ENCODE measurements around the gene FAM219B. TPM values are rescaled to one million over a fixed set of nuclear protein-coding genes. Genes with fewer than 3 reads are reported as not detected.
"Not testable (repeated sequence)": the region's sequence is repeated elsewhere in the genome, so short reads cannot be mapped to it uniquely, and the experiment has no call there.

The FAM219B gene
- 10 to 100 TPM; 63.0 to 70.1 TPM for total RNA-seq

- Mint-ChIP-seq H3K4me3 (peak within 1 kb of the TSS; percentile 99), H3K36me3 (peaks cover 22% of the 10 kb centered on the region), H3K27ac (peak within 1 kb of the TSS; percentile 97), H3K9me3 (no peaks in the 10 kb centered on the region), H3K27me3 (no peaks in the 10 kb centered on the region), H3K4me1 (ENCODE audit: low read depth) (peaks cover 32% of the 10 kb centered on the region)
- ChIA-PET CTCF (interaction anchor here (0.7 to 9.1 kb wide), 22 partner anchors 10 to 309 kb away, joined by 3 to 103 read pairs (median 4); partner anchors contain the start of genes COX5A, MPI, RPP25 and ULK3), POLR2A (interaction anchor here (0.6 to 2.2 kb wide), 13 partner anchors 9 to 461 kb away, joined by 3 to 10 read pairs (median 4); partner anchors contain the start of genes COX5A, CSK and ULK3)
- peak; percentile 89 for DNase-seq
- intact Hi-C loops (cut with micrococcal nuclease): loop anchor here (1.0 to 5.0 kb wide), 3 partner anchors 34 to 61 kb away; partner anchors contain the start of gene SCAMP2
These were observed at the start of gene FAM219B for GRCh38 chr15:74906450-74907162. Gene FAM219B (minus strand): TSS chr15:74906851. CDS start chr15:74906800, 51 bp downstream.

GRCh38 chr15:74955796-74956647 lies 49.4 kb upstream of the FAM219B start:
- intact Hi-C loops (cut with micrococcal nuclease): loop anchor here (2.0 to 5.0 kb wide), 4 partner anchors 17 to 496 kb away; partner anchors contain the start of genes COX5A and SIN3A
- CTCF ChIA-PET: interaction anchor here (0.6 to 2.5 kb wide), 11 partner anchors 20 to 322 kb away, joined by 3 to 16 read pairs (median 5); partner anchors contain the start of genes C15orf39 and FAM219B
- H3K4me1 Mint-ChIP-seq (ENCODE audit: low read depth): peaks cover 44% of the 10 kb centered on the region

GRCh38 chr15:74955017-74955416 lies 48.4 kb upstream of the FAM219B start:
- intact Hi-C loops (cut with micrococcal nuclease): loop anchor here (5.0 kb wide), 1 partner anchor 497 kb away; the partner anchor contains the start of gene SIN3A
- no peaks in the 10 kb centered on the region for H3K36me3 Mint-ChIP-seq

More at GRCh38 chr15:74955796-74956647, 49.4 kb upstream of the FAM219B start:
- POLR2A ChIA-PET: interaction anchor here (1.0 to 1.6 kb wide), 2 partner anchors 67 to 247 kb away, joined by 5 to 7 read pairs; partner anchors contain the start of gene PPCDC
- peak; percentile 82 for DNase-seq
- Mint-ChIP-seq H3K27ac (no peak overlapping the region), H3K9me3 (no peaks in the 10 kb centered on the region), H3K27me3 (peaks cover 21% of the 10 kb centered on the region), H3K4me3 (peak overlapping the region; percentile 45), H3K36me3 (no peaks in the 10 kb centered on the region)

GRCh38 chr15:74954515-74954914 lies 47.9 kb upstream of the FAM219B start:
- H3K4me3 Mint-ChIP-seq: no peak overlapping the region
- H3K9me3 Mint-ChIP-seq: no peaks in the 10 kb centered on the region
- no peak overlapping the region for H3K27ac Mint-ChIP-seq
- ChIA-PET CTCF (interaction anchor here (0.6 to 2.2 kb wide), 7 partner anchors 9 to 186 kb away, joined by 3 to 8 read pairs (median 3); partner anchors contain the start of genes CPLX3 and SCAMP5), POLR2A (no interaction called here)
- no peaks in the 10 kb centered on the region for H3K36me3 Mint-ChIP-seq
- DNase-seq: no peak
- H3K4me1 Mint-ChIP-seq (ENCODE audit: low read depth): peaks cover 37% of the 10 kb centered on the region
- peaks cover 20% of the 10 kb centered on the region for H3K27me3 Mint-ChIP-seq
- intact Hi-C loops (cut with micrococcal nuclease): loop anchor here (5.0 kb wide), 2 partner anchors 47 to 322 kb away; partner anchors contain the start of gene FAM219B

More at GRCh38 chr15:74955017-74955416, 48.4 kb upstream of the FAM219B start:
- H3K27me3 Mint-ChIP-seq: peaks cover 21% of the 10 kb centered on the region
- POLR2A ChIA-PET: no interaction called here
- CTCF ChIA-PET: interaction anchor here (1.0 to 2.5 kb wide), 5 partner anchors 55 to 249 kb away, joined by 3 to 16 read pairs (median 6); partner anchors contain the start of gene CPLX3
- DNase-seq: no peak
- H3K9me3 Mint-ChIP-seq: no peaks in the 10 kb centered on the region
- H3K4me1 Mint-ChIP-seq (ENCODE audit: low read depth): peaks cover 39% of the 10 kb centered on the region
- peak overlapping the region; percentile 45 for H3K4me3 Mint-ChIP-seq
- H3K27ac Mint-ChIP-seq: no peak overlapping the region

GRCh38 chr15:74951006-74951405 lies 44.4 kb upstream of the FAM219B start:
- Mint-ChIP-seq H3K36me3 (no peaks in the 10 kb centered on the region), H3K9me3 (no peaks in the 10 kb centered on the region), H3K4me3 (no peak overlapping the region), H3K4me1 (ENCODE audit: low read depth) (peaks cover 16% of the 10 kb centered on the region), H3K27ac (no peak overlapping the region), H3K27me3 (no peaks in the 10 kb centered on the region)
- no peak for DNase-seq
- ChIA-PET CTCF (interaction anchor here (0.5 to 4.2 kb wide), 40 partner anchors 9 to 577 kb away, joined by 3 to 84 read pairs (median 4); partner anchors contain the start of genes COX5A, FAM219B, PPCDC and SCAMP5), POLR2A (no interaction called here)
- intact Hi-C loops (cut with micrococcal nuclease): loop anchor here (5.0 kb wide), 2 partner anchors 44 to 319 kb away; partner anchors contain the start of gene FAM219B

- H3K4me1 Mint-ChIP-seq (ENCODE audit: low read depth): peaks cover 8% of the 10 kb centered on the region
- H3K9me3 Mint-ChIP-seq: no peaks in the 10 kb centered on the region
- ChIA-PET CTCF (interaction anchor here (0.5 to 4.2 kb wide), 42 partner anchors 9 to 576 kb away, joined by 3 to 84 read pairs (median 4); partner anchors contain the start of genes COX5A, FAM219B, PPCDC and SCAMP5), POLR2A (no interaction called here)
- DNase-seq: peak; percentile 86
- no peak overlapping the region for H3K27ac Mint-ChIP-seq
- intact Hi-C loops (cut with micrococcal nuclease): loop anchor here (1.0 to 5.0 kb wide), 3 partner anchors 43 to 318 kb away; partner anchors contain the start of gene FAM219B
- no peak overlapping the region for H3K4me3 Mint-ChIP-seq
- no peaks in the 10 kb centered on the region for H3K36me3 Mint-ChIP-seq
- no peaks in the 10 kb centered on the region for H3K27me3 Mint-ChIP-seq
These were observed 43.6 kb upstream of the FAM219B start for GRCh38 chr15:74950078-74950908.

GRCh38 chr15:74937590-74938371 lies 31.1 kb upstream of the FAM219B start, which contains the start of gene COX5A:
Gene COX5A (minus strand): TSS chr15:74938073. CDS start chr15:74938014, 59 bp downstream.
- no peaks in the 10 kb centered on the region for H3K9me3 Mint-ChIP-seq
- H3K4me1 Mint-ChIP-seq (ENCODE audit: low read depth): peaks cover 29% of the 10 kb centered on the region
- peak within 1 kb of the TSS; percentile 87 for H3K27ac Mint-ChIP-seq
- H3K4me3 Mint-ChIP-seq: peak within 1 kb of the TSS; percentile 86
- CTCF ChIA-PET: interaction anchor here (0.6 to 5.6 kb wide), 6 partner anchors 13 to 169 kb away, joined by 3 to 25 read pairs (median 4); partner anchors contain the start of gene FAM219B
- intact Hi-C loops (cut with micrococcal nuclease): loop anchor here (1.0 to 5.0 kb wide), 6 partner anchors 19 to 395 kb away; partner anchors contain the start of genes ARID3B, CSK, MPI and RPP25
- POLR2A ChIA-PET: interaction anchor here (0.7 to 1.2 kb wide), 3 partner anchors 31 to 149 kb away, joined by 3 to 4 read pairs (median 4); partner anchors contain the start of gene FAM219B
- H3K36me3 Mint-ChIP-seq: peaks cover 2% of the 10 kb centered on the region
- H3K27me3 Mint-ChIP-seq: no peaks in the 10 kb centered on the region
- DNase-seq: peak; percentile 96

GRCh38 chr15:74937272-74937589 lies 30.6 kb upstream of the FAM219B start:
- Mint-ChIP-seq H3K4me1 (ENCODE audit: low read depth) (peaks cover 31% of the 10 kb centered on the region), H3K27me3 (no peaks in the 10 kb centered on the region), H3K9me3 (no peaks in the 10 kb centered on the region), H3K4me3 (peak overlapping the region; percentile 86), H3K27ac (peak overlapping the region; percentile 74), H3K36me3 (peaks cover 2% of the 10 kb centered on the region)
- ChIA-PET CTCF (interaction anchor here (0.6 to 5.6 kb wide), 4 partner anchors 13 to 169 kb away, joined by 3 to 25 read pairs (median 7); no protein-coding TSS in a partner anchor), POLR2A (interaction anchor here (1.2 kb wide), 1 partner anchor 31 kb away, joined by 4 read pairs; the partner anchor contains the start of gene FAM219B)
- DNase-seq: no peak
- intact Hi-C loops (cut with micrococcal nuclease): loop anchor here (1.0 to 5.0 kb wide), 3 partner anchors 94 to 395 kb away; partner anchors contain the start of genes ARID3B, CSK and ULK3

- Mint-ChIP-seq H3K27ac (peak overlapping the region; percentile 19), H3K4me3 (peak overlapping the region; percentile 11), H3K4me1 (ENCODE audit: low read depth) (peaks cover 31% of the 10 kb centered on the region)
- H3K9me3 Mint-ChIP-seq, POLR2A ChIA-PET, H3K27me3 Mint-ChIP-seq, DNase-seq, H3K36me3 Mint-ChIP-seq: not testable (repeated sequence)
- intact Hi-C loops (cut with micrococcal nuclease): loop anchor here (5.0 kb wide), 2 partner anchors 153 to 393 kb away; partner anchors contain the start of genes ARID3B and CSK
- CTCF ChIA-PET: interaction anchor here (1.0 to 2.9 kb wide), 5 partner anchors 16 to 148 kb away, joined by 3 to 14 read pairs (median 4); partner anchors contain the start of gene FAM219B
These were observed 28.5 kb upstream of the FAM219B start for GRCh38 chr15:74935193-74935592.
